SK-N-SH (cell line): ENCODE measurements around the gene PSMF1.

Source experiments
- CTCF ChIP-seq: fragments of 200-600 bp; sonication (generic); IDR thresholded peaks from 2 replicates; pipeline ENCODE4 v1.6.1; 2017; ENCODE audit warnings: antibody characterized with exemption, mild to moderate bottlenecking, moderate library complexity
- ELF1 ChIP-seq: IDR thresholded peaks from 2 replicates; pipeline ENCODE4 v1.4.0; 2012
- EP300 ChIP-seq, 2 experiments: IDR thresholded peaks; 2 replicates each; pipeline versions ENCODE4 v1.4.0 to v1.6.1; 2012; ENCODE audit warnings: borderline replicate concordance in 1 of 2, low read depth in 1 of 2, low read length in 1 of 2
- EZH2phosphoT487 ChIP-seq: fragments of 200-600 bp; sonication (generic); IDR thresholded peaks from 2 replicates; pipeline ENCODE4 v1.6.1; 2017; ENCODE audit warnings: low read depth, mixed run types, mild to moderate bottlenecking, antibody characterized with exemption, moderate library complexity, borderline replicate concordance
- FOXJ3 ChIP-seq: sonication (generic); formaldehyde crosslinking; IDR thresholded peaks from 2 replicates; pipeline ENCODE4 v1.5.1; 2020; ENCODE audit warnings: mild to moderate bottlenecking, missing genetic modification reagents
- GABPA ChIP-seq: IDR thresholded peaks from 2 replicates; pipeline ENCODE4 v1.4.0; 2012; ENCODE audit warnings: low read depth, mild to moderate bottlenecking
- MXI1 ChIP-seq: IDR thresholded peaks from 2 replicates; pipeline ENCODE4 v1.6.1; 2012; ENCODE audit warnings: mild to moderate bottlenecking, low read depth, low read length, improper control_type of control experiment
- RAD21 ChIP-seq: IDR thresholded peaks from 2 replicates; pipeline ENCODE4 v1.6.1; 2012; ENCODE audit warnings: mild to moderate bottlenecking, low read length
- REST ChIP-seq: IDR thresholded peaks from 2 replicates; pipeline ENCODE4 v1.6.1; 2012; ENCODE audit warnings: mild to moderate bottlenecking, low read depth, low read length, moderate library complexity
- RXRA ChIP-seq: IDR thresholded peaks from 2 replicates; pipeline ENCODE4 v1.4.0; 2012; ENCODE audit warnings: low read depth, mild to moderate bottlenecking, borderline replicate concordance
- SMC3 ChIP-seq: IDR thresholded peaks from 2 replicates; pipeline ENCODE4 v1.6.1; 2012; ENCODE audit warnings: low read depth, low read length, improper control_type of control experiment
- YY1 ChIP-seq: IDR thresholded peaks from 2 replicates; pipeline ENCODE4 v1.4.0; 2012; ENCODE audit warnings: low read depth, mild to moderate bottlenecking

- TF ChIP-seq CTCF (no peak), RAD21 (no peak), EZH2phosphoT487 (no peak), ELF1 (no peak), EP300 (IDR thresholded peaks at IDR 0.05; ENCODE audit: borderline replicate concordance in 1 of 2, low read depth in 1 of 2, low read length in 1 of 2) (no peak), REST (peak; percentile 96), YY1 (no peak), GABPA (no peak), MXI1 (no peak), FOXJ3 (CRISPR knock-in tag) (no peak), SMC3 (no peak), RXRA (no peak)
Observed at GRCh38 chr20:1171461-1172093, 53.2 kb downstream of the PSMF1 start.
